Fibroblast of lung (primary cell): Measurements from ENCODE around the gene MIEF1. TPM values are rescaled to one million over a fixed set of nuclear protein-coding genes. Genes with fewer than 3 reads are reported as not detected.

ENCODE experiments used
- DNase-seq, 2 donors: peaks; one replicate each; pipeline versions ENCODE4 v3.0.0 to v3.0.0-alpha.2; 2010; ENCODE audit warnings: low read depth in 2 of 2
- H2AFZ ChIP-seq: 2 replicates; pipeline ENCODE4 v1.5.1; 2012; ENCODE audit warnings: low read length, control low read depth, inconsistent platforms
- H3K27ac ChIP-seq: 2 replicates; pipeline ENCODE4 v1.5.1; 2011; ENCODE audit warnings: low read length, control low read depth; ENCODE audit not compliant: insufficient read depth
- H3K27me3 ChIP-seq: 2 replicates; pipeline ENCODE4 v1.5.1; 2011; ENCODE audit warnings: mild to moderate bottlenecking, low read length; ENCODE audit not compliant: control insufficient read depth, insufficient read depth
- H3K36me3 ChIP-seq: 2 replicates; pipeline ENCODE4 v1.5.1; 2011; ENCODE audit warnings: low read length; ENCODE audit not compliant: control insufficient read depth, insufficient read depth
- H3K4me1 ChIP-seq: 2 replicates; pipeline ENCODE4 v1.5.1; 2011; ENCODE audit warnings: low read length; ENCODE audit not compliant: control insufficient read depth, insufficient read depth; ENCODE audit errors: extremely low read depth
- H3K4me2 ChIP-seq: 2 replicates; pipeline ENCODE4 v1.5.1; 2011; ENCODE audit warnings: low read length, control low read depth; ENCODE audit not compliant: insufficient read depth; ENCODE audit errors: extremely low read depth
- H3K4me3 ChIP-seq, 4 experiments: fragments of 200-600 bp in 1 of 4; sonication (generic) in 1 of 4; replicated peaks in 1 of 4; 2 replicates each; pipeline ENCODE4 v1.5.1; 2011 to 2016; ENCODE audit warnings: low read length in 4 of 4, low read depth in 3 of 4, mild to moderate bottlenecking in 3 of 4, control low read depth in 2 of 4, inconsistent platforms in 1 of 4, mixed read lengths in 1 of 4; ENCODE audit not compliant: insufficient read depth in 1 of 4; ENCODE audit errors: control extremely low read depth in 1 of 4
- H3K79me2 ChIP-seq: 2 replicates; pipeline ENCODE4 v1.5.1; 2012; ENCODE audit warnings: mild to moderate bottlenecking, low read length, inconsistent platforms; ENCODE audit not compliant: control insufficient read depth, insufficient read depth
- H3K9ac ChIP-seq: 2 replicates; pipeline ENCODE4 v1.5.1; 2011; ENCODE audit warnings: mild to moderate bottlenecking, low read length, control low read depth; ENCODE audit not compliant: insufficient read depth
- H3K9me3 ChIP-seq: 2 replicates; pipeline ENCODE4 v1.5.1; 2012; ENCODE audit warnings: low read depth, low read length; ENCODE audit not compliant: control insufficient read depth, insufficient read depth
- H4K20me1 ChIP-seq: 2 replicates; pipeline ENCODE4 v1.5.1; 2011; ENCODE audit warnings: low read length; ENCODE audit not compliant: control insufficient read depth, insufficient read depth; ENCODE audit errors: extremely low read depth
- CTCF ChIP-seq, 2 donors: IDR thresholded peaks in 1 of 2; conservative IDR thresholded peaks in 1 of 2; 1 replicate in 1 of 2; 2 replicates in 1 of 2; pipeline ENCODE4 v1.5.1; 2011 to 2012; ENCODE audit warnings: low read length in 2 of 2, control low read depth in 1 of 2, inconsistent platforms in 1 of 2, low read depth in 1 of 2, mild to moderate bottlenecking in 1 of 2
- EZH2 ChIP-seq: IDR thresholded peaks from 2 replicates; pipeline ENCODE4 v1.5.1; 2012; ENCODE audit warnings: low read length, control low read depth, mild to moderate bottlenecking; ENCODE audit errors: missing control alignments
- polyA plus RNA-seq, 2 donors: library from polyadenylated mRNA; depleted of rRNA in 1 of 2; stranded (reverse) in 1 of 2; unstranded in 1 of 2; fragments of >200 nt; gene quantifications; 2 replicates each; pipeline ENCODE4 v1.2.1, GENCODE V29; 2011 to 2012; ENCODE audit warnings: missing spikeins in 1 of 2
- total RNA-seq: library from RNA; depleted of rRNA; stranded (reverse); fragments of >200 nt; gene quantifications from 2 replicates; pipeline ENCODE4 v1.2.1, GENCODE V29; 2014

The MIEF1 gene
- total and polyA plus RNA-seq, 2 donors (not counting 1 experiment from before 2014, with no cell fraction given) = 16.8 to 19.0 TPM

DNA sequence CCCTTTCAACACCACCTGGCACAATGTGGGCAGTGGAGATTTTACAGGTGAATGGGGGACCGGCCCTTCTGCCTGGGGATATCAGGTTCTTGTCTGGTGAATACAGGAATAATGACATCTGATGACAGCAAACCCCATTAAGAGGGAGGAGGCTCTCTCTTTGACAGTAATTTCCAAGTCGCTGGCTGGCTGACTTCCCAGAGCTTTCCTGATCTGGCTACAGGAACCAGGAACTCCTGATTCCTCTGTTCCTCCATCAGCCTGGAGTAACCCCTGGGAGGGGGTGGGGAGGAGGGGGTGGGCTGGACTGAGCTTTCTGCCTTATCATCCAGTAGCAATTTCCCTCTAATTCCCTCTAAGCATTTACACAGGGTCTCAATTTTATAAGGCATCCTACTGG lies 3.7 kb upstream of the MIEF1 start:
- Histone ChIP-seq H3K36me3 (no peaks in the 10 kb centered on the region), H3K27ac (no peak overlapping the region), H4K20me1 (no peaks in the 10 kb centered on the region), H3K4me1 (peaks cover 23% of the 10 kb centered on the region), H3K4me3 (no peak overlapping the region), H2AFZ (no peak overlapping the region), H3K27me3 (no peaks in the 10 kb centered on the region), H3K79me2 (peaks cover 13% of the 10 kb centered on the region), H3K9me3 (no peaks in the 10 kb centered on the region), H3K4me2 (no peak overlapping the region), H3K9ac (no peak overlapping the region)
- TF ChIP-seq CTCF (conservative IDR thresholded peaks at IDR 0.05 in 1 of 2, IDR thresholded peaks at IDR 0.05 in 1 of 2; ENCODE audit: low read depth in 1 of 2, low read length in 2 of 2) (no peak), EZH2 (no peak)
- no peak for DNase-seq

- H4K20me1 ChIP-seq = no peaks in the 10 kb centered on the region
- H3K4me2 ChIP-seq = no peak overlapping the region
- no peak overlapping the region for H3K27ac ChIP-seq
- TF ChIP-seq EZH2 = no peak
- TF ChIP-seq CTCF (conservative IDR thresholded peaks at IDR 0.05 in 1 of 2, IDR thresholded peaks at IDR 0.05 in 1 of 2; ENCODE audit: low read depth in 1 of 2, low read length in 2 of 2) = no peak
- no peaks in the 10 kb centered on the region for H3K27me3 ChIP-seq
- H3K9ac ChIP-seq = no peak overlapping the region
- no peak for DNase-seq
- H3K36me3 ChIP-seq = no peaks in the 10 kb centered on the region
- H3K4me1 ChIP-seq = peaks cover 23% of the 10 kb centered on the region
- H2AFZ ChIP-seq = no peak overlapping the region
- peaks cover 17% of the 10 kb centered on the region for H3K79me2 ChIP-seq
- no peaks in the 10 kb centered on the region for H3K9me3 ChIP-seq
- H3K4me3 ChIP-seq = no peak overlapping the region
Observed at GRCh38 chr22:39498802-39499201, 3.3 kb upstream of the MIEF1 start.

GRCh38 chr22:39500101-39500500 lies 2.0 kb upstream of the MIEF1 start:
- Histone ChIP-seq H3K36me3 (peaks cover 10% of the 10 kb centered on the region), H3K9ac (no peak overlapping the region), H2AFZ (no peak overlapping the region), H3K9me3 (no peaks in the 10 kb centered on the region), H3K4me1 (peaks cover 13% of the 10 kb centered on the region), H3K4me2 (no peak overlapping the region), H3K27ac (no peak overlapping the region), H3K79me2 (peaks cover 26% of the 10 kb centered on the region), H4K20me1 (no peaks in the 10 kb centered on the region), H3K27me3 (no peaks in the 10 kb centered on the region), H3K4me3 (no peak overlapping the region)
- no peak for TF ChIP-seq CTCF (conservative IDR thresholded peaks at IDR 0.05 in 1 of 2, IDR thresholded peaks at IDR 0.05 in 1 of 2; ENCODE audit: low read depth in 1 of 2, low read length in 2 of 2)
- TF ChIP-seq EZH2 = no peak
- DNase-seq = no peak
